BJ (cell line): ENCODE measurements around the gene TBCB. TPM values are rescaled to one million over a fixed set of nuclear protein-coding genes. Genes with fewer than 3 reads are reported as not detected.

Experiments used
- CTCF ChIA-PET: fragments of 350-600 bp; formaldehyde crosslinking; extraction: SDS; loops from one replicate; lab custom pipeline; 2021; ENCODE audit warnings: antibody characterized with exemption, inconsistent platforms; lab: Yijun Ruan, JAX
- POLR2A ChIA-PET: fragments of 300-600 bp; sonication (Branson Sonifier 250); formaldehyde crosslinking; extraction: SDS; loops from one replicate; lab custom pipeline; 2021; ENCODE audit warnings: antibody characterized with exemption; lab: Charles Lee
- DNase-seq: peaks from one replicate; pipeline ENCODE4 v3.0.0-alpha.2; 2011; ENCODE audit warnings: low read depth
- H3K27me3 ChIP-seq: 2 replicates; pipeline ENCODE4 v1.6.0; 2011; ENCODE audit warnings: low read length; ENCODE audit not compliant: control insufficient read depth, insufficient read depth
- H3K36me3 ChIP-seq: 2 replicates; pipeline ENCODE4 v1.5.1; 2011; ENCODE audit warnings: low read length; ENCODE audit not compliant: control insufficient read depth, insufficient read depth
- H3K4me3 ChIP-seq: 2 replicates; pipeline ENCODE4 v1.5.1; 2011; ENCODE audit warnings: low read depth, mild to moderate bottlenecking, control low read depth, low read length
- CTCF ChIP-seq: IDR thresholded peaks from 2 replicates; pipeline ENCODE4 v1.5.1; 2011; ENCODE audit warnings: low read depth, mild to moderate bottlenecking, control low read depth, inconsistent platforms, low read length, moderate library complexity; ENCODE audit not compliant: insufficient read depth
- polyA plus RNA-seq: library from polyadenylated mRNA; depleted of rRNA; stranded (reverse); fragments of >200 nt; gene quantifications from 2 replicates; pipeline ENCODE4 v1.2.3, GENCODE V29; 2011

TBCB gene
- polyA plus RNA-seq, 1 experiment: 251 TPM

GRCh38 chr19:36073121-36073876 is 42.0 kb upstream of the TBCB start:
- no peak for DNase-seq
- H3K27me3 ChIP-seq: no peaks in the 10 kb centered on the region
- TF ChIP-seq CTCF: no peak
- H3K4me3 ChIP-seq: no peak overlapping the region
- POLR2A ChIA-PET: no interaction called here
- no peaks in the 10 kb centered on the region for H3K36me3 ChIP-seq
- CTCF ChIA-PET: interaction anchor here (0.9 to 2.5 kb wide), 4 partner anchors 10 to 96 kb away, joined by 3 to 9 read pairs (median 4); partner anchors contain the start of genes POLR2I and TBCB

GRCh38 chr19:36079389-36079945 is 35.8 kb upstream of the TBCB start:
- no peak for DNase-seq
- POLR2A ChIA-PET: no interaction called here

GRCh38 chr19:36081385-36081784 is 33.9 kb upstream of the TBCB start:
- no peaks in the 10 kb centered on the region for H3K27me3 ChIP-seq
- ChIA-PET CTCF (no interaction called here), POLR2A (no interaction called here)
- H3K4me3 ChIP-seq: no peak overlapping the region
- H3K36me3 ChIP-seq: peaks cover 1% of the 10 kb centered on the region
- DNase-seq: no peak
- no peak for TF ChIP-seq CTCF

More at GRCh38 chr19:36079389-36079945, 35.8 kb upstream of the TBCB start:
- Histone ChIP-seq H3K4me3 (no peak overlapping the region), H3K36me3 (no peaks in the 10 kb centered on the region; the same call in none of the 2 replicates), H3K27me3 (no peaks in the 10 kb centered on the region)
- CTCF ChIA-PET: no interaction called here
- no peak for TF ChIP-seq CTCF

GRCh38 chr19:36081894-36082293 is 33.4 kb upstream of the TBCB start:
- TF ChIP-seq CTCF: no peak
- peaks cover 1% of the 10 kb centered on the region for H3K36me3 ChIP-seq
- no peaks in the 10 kb centered on the region for H3K27me3 ChIP-seq
- ChIA-PET POLR2A (no interaction called here), CTCF (no interaction called here)
- no peak overlapping the region for H3K4me3 ChIP-seq
- no peak for DNase-seq

GRCh38 chr19:36082916-36083315 is 32.4 kb upstream of the TBCB start:
- TF ChIP-seq CTCF: no peak
- ChIA-PET POLR2A (no interaction called here), CTCF (interaction anchor here (0.9 to 1.4 kb wide), 3 partner anchors 10 to 45 kb away, joined by 3 to 4 read pairs (median 3); partner anchors contain the start of gene TBCB)

More at GRCh38 chr19:36082916-36083315, 32.4 kb upstream of the TBCB start:
- no peak overlapping the region for H3K4me3 ChIP-seq
- no peaks in the 10 kb centered on the region for H3K27me3 ChIP-seq
- H3K36me3 ChIP-seq: peaks cover 1% of the 10 kb centered on the region
- no peak for DNase-seq
